Heart left ventricle (tissue), 13 donors: ENCODE measurements around the gene CDC25A.
"Not testable (repeated sequence)": the region's sequence is repeated elsewhere in the genome, so short reads cannot be mapped to it uniquely, and the experiment has no call there.

Source experiments
- POLR2A ChIP-seq, 2 donors: fragments of 450-650 bp; IDR thresholded peaks; one replicate each; pipeline ENCODE4 v1.6.1; 2017; ENCODE audit warnings: antibody characterized with exemption in 2 of 2, mild to moderate bottlenecking in 2 of 2, moderate library complexity in 2 of 2
- TF ChIP-seq, protein P1 (sequence below), 12 donors: fragments of 200-600 bp; sonication (generic) in 4 of 12; IDR thresholded peaks; one replicate each; pipeline versions ENCODE4 v1.5.0 to v1.8.0; 2018 to 2022; ENCODE audit warnings: antibody characterized with exemption in 12 of 12, mild to moderate bottlenecking in 5 of 12
- donor health status: ischemic (EF 13 %, LVEDD 7.1; RV severe dilation, severe dysfunction).
- donor health status: DM: no; HTN: yes; CAD: no.
- donor health status: DM: no; HTN: no; CAD: no.
- donor health status: ischemic (EF 25% LVEDD 6.9; RV normal size, moderate dysfunction).
- donor health status: ischemic (EF 25% LVEDD 5.7; RV mildly dilated, moderate dysfunction).
- donor health status: ischemic (EF 35%, LVEDD 5.7; RV mildly dilated, moderate dysfunction).
- donor health status: nonischemic (EF 11% LVEDD 7.7; RV severe dilation, severe dysfunction).
- donor health status: DM: yes; HTN: yes; CAD: no.
- donor health status: PGD.
- donor health status: ischemic (EF 29% LVEDD 5.4; RV normal size, mild dysfunction).
- donor health status: nonischemic (EF 23%, LVEDD 6.1; RV moderate dilation, normal function).

DNA sequence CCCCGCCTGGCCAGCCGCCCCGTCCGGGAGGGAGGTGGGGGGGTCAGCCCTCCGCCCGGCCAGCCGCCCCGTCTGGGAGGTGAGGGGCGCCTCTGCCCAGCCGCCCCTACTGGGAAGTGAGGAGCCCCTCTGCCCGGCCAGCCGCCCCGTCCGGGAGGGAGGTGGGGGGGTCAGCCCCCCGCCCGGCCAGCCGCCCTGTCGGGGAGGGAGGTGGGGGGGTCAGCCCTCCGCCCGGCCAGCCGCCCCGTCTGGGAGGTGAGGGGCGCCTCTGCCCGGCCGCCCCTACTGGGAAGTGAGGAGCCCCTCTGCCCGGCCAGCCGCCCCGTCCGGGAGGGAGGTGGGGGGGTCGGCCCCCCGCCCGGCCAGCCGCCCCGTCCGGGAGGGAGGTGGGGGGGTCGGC, 23.6 kb upstream of the CDC25A start:
- TF ChIP-seq, protein P1, sequence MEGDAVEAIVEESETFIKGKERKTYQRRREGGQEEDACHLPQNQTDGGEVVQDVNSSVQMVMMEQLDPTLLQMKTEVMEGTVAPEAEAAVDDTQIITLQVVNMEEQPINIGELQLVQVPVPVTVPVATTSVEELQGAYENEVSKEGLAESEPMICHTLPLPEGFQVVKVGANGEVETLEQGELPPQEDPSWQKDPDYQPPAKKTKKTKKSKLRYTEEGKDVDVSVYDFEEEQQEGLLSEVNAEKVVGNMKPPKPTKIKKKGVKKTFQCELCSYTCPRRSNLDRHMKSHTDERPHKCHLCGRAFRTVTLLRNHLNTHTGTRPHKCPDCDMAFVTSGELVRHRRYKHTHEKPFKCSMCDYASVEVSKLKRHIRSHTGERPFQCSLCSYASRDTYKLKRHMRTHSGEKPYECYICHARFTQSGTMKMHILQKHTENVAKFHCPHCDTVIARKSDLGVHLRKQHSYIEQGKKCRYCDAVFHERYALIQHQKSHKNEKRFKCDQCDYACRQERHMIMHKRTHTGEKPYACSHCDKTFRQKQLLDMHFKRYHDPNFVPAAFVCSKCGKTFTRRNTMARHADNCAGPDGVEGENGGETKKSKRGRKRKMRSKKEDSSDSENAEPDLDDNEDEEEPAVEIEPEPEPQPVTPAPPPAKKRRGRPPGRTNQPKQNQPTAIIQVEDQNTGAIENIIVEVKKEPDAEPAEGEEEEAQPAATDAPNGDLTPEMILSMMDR (IDR thresholded peaks at IDR 0.05): not testable (repeated sequence)
- not testable (repeated sequence) for TF ChIP-seq POLR2A (IDR thresholded peaks at IDR 0.05)
